ENCODE measurements around the gene OR6P1.

- TF ChIP-seq, protein P1, sequence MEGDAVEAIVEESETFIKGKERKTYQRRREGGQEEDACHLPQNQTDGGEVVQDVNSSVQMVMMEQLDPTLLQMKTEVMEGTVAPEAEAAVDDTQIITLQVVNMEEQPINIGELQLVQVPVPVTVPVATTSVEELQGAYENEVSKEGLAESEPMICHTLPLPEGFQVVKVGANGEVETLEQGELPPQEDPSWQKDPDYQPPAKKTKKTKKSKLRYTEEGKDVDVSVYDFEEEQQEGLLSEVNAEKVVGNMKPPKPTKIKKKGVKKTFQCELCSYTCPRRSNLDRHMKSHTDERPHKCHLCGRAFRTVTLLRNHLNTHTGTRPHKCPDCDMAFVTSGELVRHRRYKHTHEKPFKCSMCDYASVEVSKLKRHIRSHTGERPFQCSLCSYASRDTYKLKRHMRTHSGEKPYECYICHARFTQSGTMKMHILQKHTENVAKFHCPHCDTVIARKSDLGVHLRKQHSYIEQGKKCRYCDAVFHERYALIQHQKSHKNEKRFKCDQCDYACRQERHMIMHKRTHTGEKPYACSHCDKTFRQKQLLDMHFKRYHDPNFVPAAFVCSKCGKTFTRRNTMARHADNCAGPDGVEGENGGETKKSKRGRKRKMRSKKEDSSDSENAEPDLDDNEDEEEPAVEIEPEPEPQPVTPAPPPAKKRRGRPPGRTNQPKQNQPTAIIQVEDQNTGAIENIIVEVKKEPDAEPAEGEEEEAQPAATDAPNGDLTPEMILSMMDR (IDR thresholded peaks at IDR 0.05), result no peak
- TF ChIP-seq POLR2A (IDR thresholded peaks at IDR 0.05), result no peak
These were observed 13.6 kb upstream of the OR6P1 start for GRCh38 chr1:158583962-158584361.
